Measurements from ENCODE around the gene SERINC1. TPM values are rescaled to one million over a fixed set of nuclear protein-coding genes. Genes with fewer than 3 reads are reported as not detected.
A peak's percentile ranks its signal among the peaks of the same experiment; 100 is the strongest.

The SERINC1 gene
- total and polyA plus RNA-seq, 2 of the 4 experiments (the other 2 are of a cell fraction): 79.8 to 123 TPM

DNA sequence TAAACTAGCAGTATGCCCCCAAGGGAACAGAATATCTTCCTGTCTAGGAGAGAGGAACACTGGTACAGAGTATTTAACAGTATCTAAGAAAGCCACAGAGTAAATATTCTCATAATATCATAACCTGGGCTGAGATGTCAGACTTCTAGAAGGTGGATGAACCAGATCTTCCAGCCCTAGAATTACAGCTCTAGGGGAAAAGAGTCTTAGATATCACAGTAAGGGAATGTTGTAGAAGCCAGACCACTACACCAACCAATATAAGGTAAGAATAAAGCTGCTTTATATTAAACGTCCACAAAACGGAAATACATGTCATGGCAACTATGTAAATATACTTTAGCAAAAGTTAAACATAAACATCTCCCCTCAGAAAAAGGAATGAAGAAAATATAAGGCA is 12.4 kb downstream of the SERINC1 start:
- H3K14ac ChIP-seq (replicated peaks; ENCODE audit: low read depth, low read length): no peak overlapping the region
- intact Hi-C loops (cut with micrococcal nuclease): no loop called here
- no peak overlapping the region for H3K4me3 ChIP-seq (ENCODE audit: insufficient read depth, low read depth, low read length)
- WGBS, 2 experiments (ENCODE audit: extremely low coverage in 2 of 2, insufficient read length in 1 of 2): no CpG with 5 or more reads among the region's 2 CpGs
- H2BK5ac ChIP-seq (ENCODE audit: low read depth, low read length, poor library complexity, severe bottlenecking): peak overlapping the region; percentile 46
- dilution Hi-C loops (cut with HindIII; ENCODE audit: low sequenced_read_pairs, unreplicated experiment): no loop called here
- no peak overlapping the region for H3K9ac ChIP-seq (ENCODE audit: low read depth, low read length)
- peaks cover 16 to 20% of the 10 kb centered on the region in 2 experiments for H3K79me1 ChIP-seq (ENCODE audit: low read depth in 1 of 2, low read length in 2 of 2)
- no peak overlapping the region for H2BK120ac ChIP-seq (ENCODE audit: low read depth, low read length)
- no peak overlapping the region for H3K56ac ChIP-seq (ENCODE audit: extremely low read depth, insufficient read depth, low read length)
- in situ Hi-C loops (cut with MboI; ENCODE audit: low sequenced_read_pairs): no loop called here
- ChIA-PET POLR2A (ENCODE audit: unreplicated experiment) (no interaction called here), CTCF (interaction anchor here (0.6 kb wide), 1 partner anchor 71 kb away, joined by 3 read pairs; no protein-coding TSS in a partner anchor)
- H3K4ac ChIP-seq (ENCODE audit: low read depth, low read length): no peak overlapping the region
- DNase-seq (peak; percentile 22), ATAC-seq (ENCODE audit: low read depth) (peak; percentile 73)
- H2AK5ac ChIP-seq (ENCODE audit: low read depth, low read length): no peak overlapping the region
- no peaks in the 10 kb centered on the region for H3K27me3 ChIP-seq (ENCODE audit: control insufficient read depth, insufficient read depth, low read length)
- no peak overlapping the region for H4K8ac ChIP-seq (ENCODE audit: low read depth in 2 of 2, low read length in 2 of 2)
- TF ChIP-seq BHLHE40 (IDR thresholded peaks at IDR 0.05; ENCODE audit: low read depth, low read length): no peak
- TF ChIP-seq POLR2A (IDR thresholded peaks at IDR 0.05; ENCODE audit: low read depth, low read length): no peak
- TF ChIP-seq CHD1 (IDR thresholded peaks at IDR 0.05; ENCODE audit: low read depth, low read length): no peak
- no peak overlapping the region for H4K91ac ChIP-seq (ENCODE audit: insufficient read depth, low read depth, low read length)
- H2BK15ac ChIP-seq (ENCODE audit: low read depth, low read length): no peak overlapping the region
- no peaks in the 10 kb centered on the region; the same call in 1 of the 2 replicates for H3K9me1 ChIP-seq (ENCODE audit: insufficient read depth, low read length)
- H3K9me3 ChIP-seq (ENCODE audit: control insufficient read depth, insufficient read depth, low read length): no peaks in the 10 kb centered on the region
- peaks cover 60% of the 10 kb centered on the region for H4K20me1 ChIP-seq (ENCODE audit: insufficient read depth, low read length)
- no peak overlapping the region for H2AFZ ChIP-seq (replicated peaks; ENCODE audit: low read length, poor library complexity)
- H3K4me1 ChIP-seq (ENCODE audit: control insufficient read depth, insufficient read depth, low read length): peaks cover 2% of the 10 kb centered on the region; the same call in 1 of the 2 replicates
- BruUV-seq (replicated peaks): no TSS peak
- 0 out of 2 replicates have a peak overlapping the region, but pooled peaks have one; percentile 31 for H3K4me2 ChIP-seq (ENCODE audit: low read depth, low read length)
- no peak overlapping the region for H4K5ac ChIP-seq (ENCODE audit: low read depth, low read length)
- no peak overlapping the region for H2BK20ac ChIP-seq (ENCODE audit: low read depth, low read length)
- no peak overlapping the region for H3K18ac ChIP-seq (ENCODE audit: low read depth, low read length)
- no peak overlapping the region for H2AK9ac ChIP-seq (replicated peaks; ENCODE audit: low read depth, low read length, poor library complexity)
- peaks cover 10% of the 10 kb centered on the region for H3K36me3 ChIP-seq (ENCODE audit: control insufficient read depth, insufficient read depth, low read length)
- H3K23ac ChIP-seq (ENCODE audit: low read depth, low read length): no peak overlapping the region
- no peak overlapping the region for H3K27ac ChIP-seq (ENCODE audit: insufficient read depth, low read length)
